CD1c-positive myeloid dendritic cell (primary cell): ENCODE data around the gene THRSP.

Source experiments
- DNase-seq: peaks from one replicate; pipeline ENCODE4 v3.0.0-alpha.2; 2016; ENCODE audit errors: extremely low spot score

THRSP gene

DNA sequence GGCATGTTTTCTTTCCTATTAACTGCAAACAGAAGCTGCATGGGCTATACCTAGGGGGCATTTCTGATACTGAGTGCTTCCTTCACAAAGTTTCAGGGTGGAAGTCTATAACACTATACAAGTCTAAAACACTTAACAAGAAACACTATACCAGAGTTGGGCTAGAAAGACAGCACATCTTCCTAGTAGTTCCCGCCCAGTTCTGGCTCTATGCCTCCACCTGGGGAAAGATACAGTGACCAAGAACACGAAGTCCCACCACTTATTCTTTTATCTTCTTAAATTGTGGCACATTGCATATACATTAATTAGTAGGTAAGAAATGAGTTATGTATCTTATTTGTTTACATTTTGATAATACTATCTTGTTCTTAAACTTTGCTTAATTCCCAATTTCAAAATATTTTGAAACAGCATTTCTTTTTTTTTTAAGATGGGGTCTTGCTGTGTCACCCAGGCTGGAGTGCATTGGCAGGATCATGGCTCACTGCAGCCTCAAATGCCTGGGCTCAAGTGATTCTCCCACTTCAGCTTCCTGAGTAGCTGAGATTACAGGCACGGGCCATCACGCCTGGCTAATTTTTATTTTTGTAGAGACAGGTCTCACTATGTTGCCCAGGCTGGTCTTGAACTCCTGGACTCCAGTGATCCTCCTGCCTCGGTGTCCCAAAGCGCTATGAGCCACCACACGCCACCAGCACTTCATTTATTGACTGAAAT lies 34.2 kb downstream of the THRSP start:
- DNase-seq = no peak

DNA sequence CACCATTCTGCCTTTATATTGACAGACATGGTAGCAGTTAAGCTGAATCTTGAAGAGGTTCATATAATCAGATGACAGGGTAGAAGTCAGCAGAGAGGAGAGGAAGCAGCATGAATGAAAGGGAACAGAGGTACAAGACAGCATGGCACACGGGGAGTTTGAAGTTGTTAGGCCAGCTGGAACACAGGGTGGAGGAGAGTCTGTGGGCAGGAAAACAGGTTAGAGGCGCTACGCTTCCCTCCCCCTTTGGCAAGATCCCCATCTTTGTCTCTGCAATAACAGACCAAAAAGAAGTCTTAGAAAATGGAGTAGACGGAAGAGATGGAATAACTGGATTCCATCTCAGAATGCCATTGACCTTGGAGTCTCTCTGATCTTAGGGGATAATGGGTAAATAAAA lies 36.0 kb downstream of the THRSP start:
- no peak for DNase-seq

DNA sequence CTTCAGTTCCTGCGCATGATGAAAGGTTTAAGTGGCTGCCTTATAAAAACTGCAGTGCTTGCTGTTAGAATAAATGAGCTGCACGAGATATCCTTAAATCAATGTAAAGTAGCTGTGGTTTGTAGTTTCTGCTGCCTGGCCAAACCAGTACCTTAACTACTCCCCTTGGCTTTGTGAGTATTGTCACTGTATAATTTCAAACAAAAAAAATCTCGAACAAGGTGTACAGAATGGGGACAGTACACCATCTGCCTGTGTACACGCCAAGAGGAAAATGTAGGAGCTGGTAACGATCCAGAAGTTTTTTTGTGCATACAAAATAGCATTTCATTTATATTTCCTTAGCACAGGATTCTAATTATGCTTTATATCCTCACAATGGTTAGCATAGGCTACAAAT lies 36.6 kb downstream of the THRSP start:
- no peak for DNase-seq

DNA sequence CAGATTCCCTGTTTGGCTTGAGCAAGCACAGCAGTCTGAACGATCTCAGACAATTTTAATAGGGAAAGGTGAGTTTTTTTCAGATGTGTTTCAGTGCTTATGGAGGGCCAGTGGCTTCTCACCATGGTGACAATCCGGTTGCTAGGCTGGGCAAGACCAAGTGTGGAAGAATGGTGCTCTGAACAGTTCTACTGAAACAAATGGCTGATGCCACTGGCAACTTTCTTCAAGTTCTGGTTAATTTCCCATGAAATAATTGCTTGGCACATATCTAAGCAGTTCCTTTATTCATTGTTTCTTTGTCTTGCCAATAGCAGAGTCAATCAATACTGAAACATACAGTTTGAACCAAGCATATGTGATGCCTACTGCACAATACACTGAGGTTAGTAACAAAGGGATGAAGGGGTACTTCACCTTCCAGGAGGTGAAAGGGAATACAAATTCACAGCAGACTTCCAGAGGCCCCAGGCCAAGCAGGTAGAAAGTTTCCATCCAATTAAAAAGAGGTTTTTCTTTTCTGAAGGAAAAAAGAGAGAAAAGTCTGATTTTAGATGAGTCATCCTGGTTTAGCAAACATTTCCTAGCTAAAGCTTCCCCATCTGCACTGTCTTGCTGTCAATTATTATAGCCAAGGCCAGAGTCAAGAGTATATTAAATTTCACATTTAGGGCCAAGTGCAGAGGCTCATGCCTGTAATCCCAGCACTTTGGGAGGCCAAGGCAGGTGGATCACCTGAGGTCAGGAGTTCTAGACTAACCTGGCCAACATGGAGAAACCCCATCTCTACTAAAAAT lies 37.2 kb downstream of the THRSP start:
- DNase-seq = no peak

DNA sequence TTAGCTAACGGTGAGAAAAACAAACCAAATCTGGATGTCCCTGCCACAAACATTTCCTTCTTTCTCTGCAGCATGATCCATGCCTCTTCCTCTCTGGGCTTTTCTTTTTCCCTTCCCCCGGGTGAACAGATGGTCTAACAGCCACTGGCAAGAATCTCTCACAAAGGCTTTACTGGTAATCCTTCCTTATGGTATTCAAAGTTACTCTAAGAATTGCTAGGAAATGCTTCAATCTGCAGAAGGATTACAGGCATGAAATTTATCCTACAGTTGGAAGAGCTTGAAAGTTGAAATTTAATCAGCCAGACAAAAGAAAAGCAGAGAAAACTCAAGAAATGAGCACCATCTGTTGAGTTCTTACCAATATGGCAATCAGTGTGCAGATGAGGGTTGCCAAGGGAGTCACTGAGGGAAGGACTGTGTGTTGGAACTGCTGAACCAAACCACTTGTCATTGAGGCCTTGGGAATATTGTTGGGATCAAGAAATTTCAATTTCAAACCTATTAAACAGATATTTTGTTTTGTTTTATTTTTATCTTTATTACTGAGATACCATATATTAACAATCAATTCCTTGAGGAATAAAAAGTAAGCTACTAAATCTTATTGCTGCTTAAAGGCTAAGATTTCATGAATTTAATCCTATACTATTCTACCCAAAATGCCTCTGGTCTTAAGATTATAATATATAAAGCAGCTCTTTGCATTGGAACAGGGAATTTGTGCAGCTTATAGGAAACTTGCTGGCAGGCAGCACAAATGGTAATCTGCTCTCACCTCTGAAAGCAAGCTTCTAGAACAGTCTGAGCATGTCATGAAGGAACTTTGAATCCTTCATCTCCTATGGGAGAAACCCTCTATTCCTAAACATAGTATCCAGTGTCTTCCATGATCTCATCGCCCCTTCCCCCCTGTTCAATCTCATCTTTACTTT lies 45.7 kb downstream of the THRSP start:
- DNase-seq = no peak

DNA sequence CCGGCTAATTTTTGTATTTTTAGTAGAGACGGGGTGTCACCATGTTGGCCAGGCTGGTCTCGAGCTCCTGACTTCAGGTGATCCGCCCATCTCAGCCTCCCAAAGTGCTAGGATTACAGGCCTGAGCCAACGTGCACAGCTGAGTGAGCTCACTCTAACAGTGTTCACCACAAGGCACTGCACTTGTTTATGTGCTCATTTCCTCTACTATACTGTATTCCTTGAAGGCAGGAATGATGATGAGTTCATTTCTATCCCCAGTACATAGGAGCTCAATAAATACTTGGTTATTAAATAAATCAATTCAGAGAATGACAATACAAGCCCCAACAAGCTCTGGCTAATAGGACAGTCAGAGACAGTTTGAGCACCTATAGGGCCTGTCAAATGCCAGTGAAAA lies 46.7 kb downstream of the THRSP start:
- DNase-seq = no peak

DNA sequence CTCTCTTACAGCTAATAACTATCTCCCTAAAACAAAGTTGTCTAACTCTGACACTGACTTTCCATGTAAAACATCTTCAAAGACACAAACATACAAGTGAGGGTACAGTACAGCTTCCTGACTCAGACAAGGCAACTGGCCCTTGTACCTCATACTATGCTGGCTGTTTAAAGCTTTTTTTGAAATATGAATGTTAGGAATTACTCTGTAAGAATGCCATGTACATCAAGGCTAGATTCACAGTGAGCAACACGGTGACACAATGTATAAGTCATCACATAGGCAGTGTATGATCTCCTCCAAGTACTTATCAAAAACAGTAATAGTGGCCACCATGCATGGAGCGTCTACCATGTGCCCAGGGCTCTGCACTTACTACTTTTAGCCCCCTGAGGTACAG lies 47.2 kb downstream of the THRSP start:
- no peak for DNase-seq

DNA sequence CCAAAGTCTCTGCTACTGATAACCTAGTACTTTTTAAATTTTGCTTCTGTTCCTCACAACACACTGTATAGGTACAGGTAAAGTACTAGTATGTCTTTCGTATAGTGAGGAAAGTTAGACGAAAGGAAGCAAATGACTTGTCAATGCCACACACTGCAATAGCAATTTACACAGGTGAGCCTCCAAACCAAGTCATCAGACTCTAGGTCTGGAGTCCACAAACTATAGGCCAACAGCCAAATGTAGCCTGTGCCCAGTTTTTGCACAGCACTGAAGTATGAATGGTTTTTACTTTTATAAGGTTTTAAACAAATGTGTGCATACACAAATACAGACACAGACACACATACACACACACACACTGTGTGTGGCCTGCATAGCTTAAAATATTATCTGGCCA lies 47.6 kb downstream of the THRSP start:
- no peak for DNase-seq

DNA sequence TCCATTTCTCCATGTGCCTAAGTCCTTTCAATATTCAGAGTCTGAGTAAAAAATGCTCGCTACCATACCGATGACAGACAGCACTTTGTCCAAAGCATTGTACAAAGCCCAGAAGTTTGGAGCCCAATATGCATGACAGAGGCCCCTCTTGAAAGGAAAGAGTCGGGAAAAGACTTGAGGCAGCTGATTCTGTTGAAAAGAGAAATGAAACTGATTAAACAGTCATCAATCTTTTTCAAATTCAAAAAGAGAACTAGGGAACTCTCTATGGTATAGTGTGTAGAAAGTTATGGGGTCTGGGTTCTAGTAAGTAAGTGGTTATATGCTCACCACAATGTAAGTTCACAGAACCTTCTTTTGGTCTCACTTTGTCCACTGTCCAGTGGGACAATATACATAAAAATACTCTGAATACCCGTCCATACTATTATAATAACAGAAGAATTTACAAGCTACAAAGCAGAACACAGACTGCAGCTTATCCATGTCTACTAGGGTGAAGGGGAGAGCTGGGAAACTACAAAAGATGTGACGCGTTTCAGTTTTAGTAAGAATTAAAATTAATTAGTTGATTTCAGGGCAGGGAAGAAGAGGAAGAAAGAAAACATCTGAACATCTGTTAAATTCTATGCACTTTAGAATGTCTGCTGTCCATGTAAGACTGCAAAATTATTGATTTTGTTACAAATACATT lies 49.1 kb downstream of the THRSP start:
- DNase-seq = peak; percentile 7
